ENCODE results near the gene VSTM2L.

The VSTM2L gene

DNA sequence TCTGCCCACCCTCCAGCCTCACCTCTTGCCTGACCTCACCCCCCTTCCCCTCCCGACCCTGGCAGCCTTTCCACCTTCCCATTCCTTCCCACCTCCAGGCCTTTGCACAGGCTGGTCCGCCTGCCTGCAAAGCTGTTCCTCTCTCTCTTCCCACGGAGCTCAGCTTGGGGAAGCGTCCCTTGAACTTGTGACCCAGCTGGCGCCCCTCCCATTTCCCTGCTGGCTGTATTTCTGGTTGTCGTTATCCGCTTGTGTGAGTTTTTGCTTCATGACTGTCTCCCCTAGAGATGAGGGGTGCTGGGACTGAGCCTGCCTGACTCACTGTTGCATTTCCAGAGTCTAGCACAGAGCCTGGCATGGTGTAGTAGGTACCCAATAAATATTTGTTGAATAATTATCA is 32.5 kb downstream of the VSTM2L start:
- no peaks in the 10 kb centered on the region for H3K9me3 ChIP-seq
- no peaks in the 10 kb centered on the region for H3K36me3 ChIP-seq
- peaks cover 5% of the 10 kb centered on the region; the same call in 1 of the 2 replicates for H3K4me1 ChIP-seq
- H3K27me3 ChIP-seq: no peaks in the 10 kb centered on the region
- H3K4me3 ChIP-seq (ENCODE audit: low read depth, low read length): no peak overlapping the region
- TF ChIP-seq, protein P1, sequence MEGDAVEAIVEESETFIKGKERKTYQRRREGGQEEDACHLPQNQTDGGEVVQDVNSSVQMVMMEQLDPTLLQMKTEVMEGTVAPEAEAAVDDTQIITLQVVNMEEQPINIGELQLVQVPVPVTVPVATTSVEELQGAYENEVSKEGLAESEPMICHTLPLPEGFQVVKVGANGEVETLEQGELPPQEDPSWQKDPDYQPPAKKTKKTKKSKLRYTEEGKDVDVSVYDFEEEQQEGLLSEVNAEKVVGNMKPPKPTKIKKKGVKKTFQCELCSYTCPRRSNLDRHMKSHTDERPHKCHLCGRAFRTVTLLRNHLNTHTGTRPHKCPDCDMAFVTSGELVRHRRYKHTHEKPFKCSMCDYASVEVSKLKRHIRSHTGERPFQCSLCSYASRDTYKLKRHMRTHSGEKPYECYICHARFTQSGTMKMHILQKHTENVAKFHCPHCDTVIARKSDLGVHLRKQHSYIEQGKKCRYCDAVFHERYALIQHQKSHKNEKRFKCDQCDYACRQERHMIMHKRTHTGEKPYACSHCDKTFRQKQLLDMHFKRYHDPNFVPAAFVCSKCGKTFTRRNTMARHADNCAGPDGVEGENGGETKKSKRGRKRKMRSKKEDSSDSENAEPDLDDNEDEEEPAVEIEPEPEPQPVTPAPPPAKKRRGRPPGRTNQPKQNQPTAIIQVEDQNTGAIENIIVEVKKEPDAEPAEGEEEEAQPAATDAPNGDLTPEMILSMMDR (IDR thresholded peaks at IDR 0.05; ENCODE audit: low read depth, low read length): no peak
- no peak for DNase-seq

DNA sequence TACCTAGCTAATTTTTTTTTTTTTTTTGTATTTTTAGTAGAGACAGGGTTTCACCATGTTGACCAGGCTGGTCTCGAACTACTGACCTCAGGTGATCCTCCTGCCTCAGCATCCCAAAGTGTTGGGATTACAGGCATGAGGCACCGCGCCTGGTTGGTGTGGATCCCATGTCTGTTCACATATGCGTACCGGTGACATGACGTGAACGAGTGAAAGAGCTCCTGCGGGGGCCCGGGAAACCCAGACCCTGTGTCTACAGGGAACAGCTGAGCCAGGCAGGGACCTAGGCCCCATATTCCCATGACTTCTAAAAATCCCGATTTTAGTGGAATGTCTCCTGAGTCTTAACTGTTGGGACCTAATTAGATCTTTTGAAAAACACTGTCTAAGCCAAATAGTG is 33.1 kb downstream of the VSTM2L start:
- no peaks in the 10 kb centered on the region for H3K9me3 ChIP-seq
- no peaks in the 10 kb centered on the region for H3K27me3 ChIP-seq
- no peaks in the 10 kb centered on the region for H3K36me3 ChIP-seq
- TF ChIP-seq, protein P1 (IDR thresholded peaks at IDR 0.05; ENCODE audit: low read depth, low read length): no peak
- no peak overlapping the region for H3K4me3 ChIP-seq (ENCODE audit: low read depth, low read length)
- DNase-seq: no peak
- H3K4me1 ChIP-seq: peaks cover 5% of the 10 kb centered on the region; the same call in 1 of the 2 replicates

DNA sequence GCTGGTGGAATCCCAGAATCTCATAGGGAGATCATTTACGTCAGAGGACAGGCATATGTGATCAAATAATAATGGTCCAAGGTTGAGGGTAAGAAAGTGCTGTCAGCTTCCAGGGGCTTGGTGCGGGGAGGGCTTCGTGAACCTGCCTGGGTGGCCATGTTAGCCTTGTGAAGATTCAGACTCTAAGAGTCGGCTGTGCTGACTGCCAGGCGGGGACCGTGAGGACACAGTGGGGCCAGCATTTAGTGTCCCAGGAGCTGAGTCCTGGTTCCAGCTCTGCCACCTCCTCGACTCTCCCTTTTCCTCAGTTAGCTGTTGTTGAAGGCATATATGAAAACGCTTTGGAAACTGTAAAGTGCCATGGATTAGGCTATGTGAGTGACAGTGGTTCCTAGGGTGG is 33.5 kb downstream of the VSTM2L start:
- no peak for DNase-seq
- no peaks in the 10 kb centered on the region for H3K27me3 ChIP-seq
- TF ChIP-seq, protein P1 (IDR thresholded peaks at IDR 0.05; ENCODE audit: low read depth, low read length): no peak
- H3K9me3 ChIP-seq: no peaks in the 10 kb centered on the region
- no peaks in the 10 kb centered on the region for H3K36me3 ChIP-seq
- peaks cover 5% of the 10 kb centered on the region; the same call in 1 of the 2 replicates for H3K4me1 ChIP-seq
- no peak overlapping the region for H3K4me3 ChIP-seq (ENCODE audit: low read depth, low read length)

DNA sequence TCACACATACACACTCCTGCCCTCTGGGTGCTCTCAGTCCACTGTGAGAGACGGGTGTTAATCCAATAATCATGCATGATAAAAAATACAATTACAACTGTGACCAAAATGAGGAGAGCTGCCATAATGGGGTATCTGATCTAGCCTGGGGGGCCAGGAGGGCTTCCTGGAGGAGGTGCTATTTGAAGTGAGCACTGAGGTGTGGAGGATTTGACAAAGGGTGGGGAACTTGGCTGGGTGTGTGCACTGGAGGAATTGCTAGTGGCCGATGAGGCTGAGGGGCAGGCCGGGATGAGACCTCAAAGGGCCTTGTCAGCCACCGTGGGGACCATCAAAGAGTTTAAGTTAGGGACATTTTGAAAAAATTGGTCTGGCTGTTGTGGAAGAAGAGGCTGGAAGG is 34.8 kb downstream of the VSTM2L start:
- Histone ChIP-seq H3K4me3 (ENCODE audit: low read depth, low read length) (no peak overlapping the region), H3K27me3 (no peaks in the 10 kb centered on the region), H3K36me3 (no peaks in the 10 kb centered on the region), H3K4me1 (peaks cover 5% of the 10 kb centered on the region; the same call in 1 of the 2 replicates), H3K9me3 (no peaks in the 10 kb centered on the region)
- DNase-seq: no peak
- TF ChIP-seq, protein P1 (IDR thresholded peaks at IDR 0.05; ENCODE audit: low read depth, low read length): no peak

DNA sequence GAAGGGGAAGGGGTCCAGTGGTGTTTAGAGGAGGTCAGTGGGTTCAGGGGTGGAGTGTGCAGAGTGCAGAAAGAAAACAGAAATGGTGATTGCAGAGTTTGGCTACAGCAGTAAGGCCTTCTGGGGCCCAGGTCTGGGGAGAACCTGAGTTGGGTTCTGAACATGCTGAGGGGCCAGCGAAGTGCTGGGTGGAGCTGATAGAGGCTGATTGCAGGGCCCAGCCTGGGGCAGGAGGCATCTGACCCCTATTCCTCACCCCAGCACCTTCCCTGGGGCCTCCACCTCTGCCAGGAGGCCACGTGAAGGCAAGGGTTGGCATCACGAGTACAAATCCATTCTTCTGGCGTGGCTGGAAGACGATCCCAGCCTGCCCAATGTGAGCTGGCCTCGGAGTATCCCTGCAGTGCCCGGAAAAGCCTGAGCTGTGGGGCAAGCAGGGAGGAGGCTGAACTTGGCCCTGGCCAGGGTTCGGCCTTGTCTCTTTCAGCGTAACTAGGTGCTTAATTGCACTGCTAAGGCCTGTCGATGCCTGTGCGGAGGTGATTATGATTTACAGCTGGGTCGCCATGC is 35.3 kb downstream of the VSTM2L start:
- Histone ChIP-seq H3K9me3 (no peaks in the 10 kb centered on the region), H3K27me3 (no peaks in the 10 kb centered on the region), H3K4me3 (ENCODE audit: low read depth, low read length) (no peak overlapping the region), H3K36me3 (no peaks in the 10 kb centered on the region), H3K4me1 (peaks cover 5% of the 10 kb centered on the region; the same call in 1 of the 2 replicates)
- no peak for DNase-seq
- TF ChIP-seq, protein P1 (IDR thresholded peaks at IDR 0.05; ENCODE audit: low read depth, low read length): no peak

DNA sequence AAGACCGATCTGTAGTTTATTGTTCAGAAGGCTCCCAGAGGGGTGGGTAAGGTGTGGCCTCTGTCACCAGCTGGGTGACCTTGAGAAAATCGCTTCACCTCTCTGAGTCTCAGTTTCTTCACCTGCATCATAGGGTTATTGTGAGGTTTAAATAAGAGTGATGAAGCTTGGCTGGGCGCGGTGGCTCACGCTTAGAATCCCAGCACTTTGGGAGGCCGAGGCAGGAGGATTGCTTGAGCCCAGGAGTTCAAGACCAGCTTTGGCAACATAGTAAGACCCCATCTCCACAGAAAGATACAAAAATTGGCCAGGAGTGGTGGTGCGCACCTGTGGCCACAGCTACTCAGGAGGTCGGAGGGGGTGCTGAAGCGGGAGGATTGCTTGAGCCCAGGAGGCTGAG is 36.0 kb downstream of the VSTM2L start:
- no peak for DNase-seq
- H3K4me3 ChIP-seq (ENCODE audit: low read depth, low read length): no peak overlapping the region
- H3K27me3 ChIP-seq: no peaks in the 10 kb centered on the region
- TF ChIP-seq, protein P1 (IDR thresholded peaks at IDR 0.05; ENCODE audit: low read depth, low read length): no peak
- H3K36me3 ChIP-seq: no peaks in the 10 kb centered on the region
- H3K9me3 ChIP-seq: no peaks in the 10 kb centered on the region
- peaks cover 5% of the 10 kb centered on the region; the same call in 1 of the 2 replicates for H3K4me1 ChIP-seq

Data from BE2C (cell line).